ENCODE measurements around the gene ICA1. TPM values are rescaled to one million over a fixed set of nuclear protein-coding genes. Genes with fewer than 3 reads are reported as not detected.

The ICA1 gene
- total and polyA plus RNA-seq, 2 experiments from 2014 or later = 45.2 to 83.7 TPM

- peak; percentile 51 for ATAC-seq
- Histone ChIP-seq H3K27ac (ENCODE audit: low read depth) (no peak overlapping the region), H3K4me3 (no peak overlapping the region), H3K4me1 (ENCODE audit: insufficient read depth) (peaks cover 24% of the 10 kb centered on the region), H2AFZ (no peak overlapping the region), H3K27me3 (ENCODE audit: insufficient read depth) (no peaks in the 10 kb centered on the region), H3K36me3 (ENCODE audit: insufficient read depth) (no peaks in the 10 kb centered on the region), H3K79me2 (replicated peaks; ENCODE audit: insufficient read depth) (no peaks in the 10 kb centered on the region), H3F3A (replicated peaks; ENCODE audit: low read depth) (no peaks in the 10 kb centered on the region), H3K4me2 (no peak overlapping the region), H3K9me2 (ENCODE audit: insufficient read depth) (no peaks in the 10 kb centered on the region), H4K20me1 (replicated peaks; ENCODE audit: insufficient read depth) (no peaks in the 10 kb centered on the region)
- Mint-ChIP-seq H3K27me3 (ENCODE audit: insufficient read depth, low read depth, poor library complexity) (no peaks in the 10 kb centered on the region), H3K27ac (no peak overlapping the region), H3K36me3 (ENCODE audit: low read depth) (0 out of 3 replicates have a peak, but pooled peaks cover 4% of the 10 kb centered on the region), H3K4me1 (peaks cover 28% of the 10 kb centered on the region), H3K4me3 (no peak overlapping the region), H3K9me3 (no peaks in the 10 kb centered on the region)
- TF ChIP-seq, protein P1, sequence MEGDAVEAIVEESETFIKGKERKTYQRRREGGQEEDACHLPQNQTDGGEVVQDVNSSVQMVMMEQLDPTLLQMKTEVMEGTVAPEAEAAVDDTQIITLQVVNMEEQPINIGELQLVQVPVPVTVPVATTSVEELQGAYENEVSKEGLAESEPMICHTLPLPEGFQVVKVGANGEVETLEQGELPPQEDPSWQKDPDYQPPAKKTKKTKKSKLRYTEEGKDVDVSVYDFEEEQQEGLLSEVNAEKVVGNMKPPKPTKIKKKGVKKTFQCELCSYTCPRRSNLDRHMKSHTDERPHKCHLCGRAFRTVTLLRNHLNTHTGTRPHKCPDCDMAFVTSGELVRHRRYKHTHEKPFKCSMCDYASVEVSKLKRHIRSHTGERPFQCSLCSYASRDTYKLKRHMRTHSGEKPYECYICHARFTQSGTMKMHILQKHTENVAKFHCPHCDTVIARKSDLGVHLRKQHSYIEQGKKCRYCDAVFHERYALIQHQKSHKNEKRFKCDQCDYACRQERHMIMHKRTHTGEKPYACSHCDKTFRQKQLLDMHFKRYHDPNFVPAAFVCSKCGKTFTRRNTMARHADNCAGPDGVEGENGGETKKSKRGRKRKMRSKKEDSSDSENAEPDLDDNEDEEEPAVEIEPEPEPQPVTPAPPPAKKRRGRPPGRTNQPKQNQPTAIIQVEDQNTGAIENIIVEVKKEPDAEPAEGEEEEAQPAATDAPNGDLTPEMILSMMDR (conservative IDR thresholded peaks at IDR 0.05; ENCODE audit: low read depth in 2 of 2) = no peak
- TF ChIP-seq POLR2AphosphoS5 (IDR thresholded peaks at IDR 0.05; ENCODE audit: low read depth) = no peak
- no peak for TF ChIP-seq JUNB (IDR thresholded peaks at IDR 0.05; ENCODE audit: unreplicated experiment)
- TF ChIP-seq ZNF114 (CRISPR knock-in tag; IDR thresholded peaks at IDR 0.05) = no peak
- no peak for DNase-seq (ENCODE audit: low spot score)
Observed at GRCh38 chr7:8085420-8085819, 176.5 kb downstream of the ICA1 start.

- Histone ChIP-seq H3K9me2 (ENCODE audit: insufficient read depth) (no peaks in the 10 kb centered on the region), H3K79me2 (replicated peaks; ENCODE audit: insufficient read depth) (no peaks in the 10 kb centered on the region), H3K36me3 (ENCODE audit: insufficient read depth) (no peaks in the 10 kb centered on the region), H3K4me1 (ENCODE audit: insufficient read depth) (peaks cover 24% of the 10 kb centered on the region), H3K4me3 (no peak overlapping the region), H3F3A (replicated peaks; ENCODE audit: low read depth) (no peaks in the 10 kb centered on the region), H3K4me2 (no peak overlapping the region), H3K27ac (ENCODE audit: low read depth) (no peak overlapping the region), H3K27me3 (ENCODE audit: insufficient read depth) (no peaks in the 10 kb centered on the region), H4K20me1 (replicated peaks; ENCODE audit: insufficient read depth) (no peaks in the 10 kb centered on the region), H2AFZ (no peak overlapping the region)
- ATAC-seq (peak; percentile 52; the same call in 2 of the 3 replicates), DNase-seq (ENCODE audit: low spot score) (peak; percentile 26)
- 0 out of 3 replicates have a peak, but pooled peaks cover 4% of the 10 kb centered on the region for H3K36me3 Mint-ChIP-seq (ENCODE audit: low read depth)
- H3K4me1 Mint-ChIP-seq = peaks cover 28% of the 10 kb centered on the region
- no peak overlapping the region for H3K4me3 Mint-ChIP-seq
- H3K27me3 Mint-ChIP-seq (ENCODE audit: insufficient read depth, low read depth, poor library complexity) = no peaks in the 10 kb centered on the region
- H3K9me3 Mint-ChIP-seq = no peaks in the 10 kb centered on the region
- no peak overlapping the region; the same call in 1 of the 2 replicates for H3K27ac Mint-ChIP-seq
- no peak for TF ChIP-seq NANOG (IDR thresholded peaks at IDR 0.05; ENCODE audit: borderline replicate concordance)
- TF ChIP-seq ZNF114 (CRISPR knock-in tag; IDR thresholded peaks at IDR 0.05) = no peak
- TF ChIP-seq, protein P2, sequence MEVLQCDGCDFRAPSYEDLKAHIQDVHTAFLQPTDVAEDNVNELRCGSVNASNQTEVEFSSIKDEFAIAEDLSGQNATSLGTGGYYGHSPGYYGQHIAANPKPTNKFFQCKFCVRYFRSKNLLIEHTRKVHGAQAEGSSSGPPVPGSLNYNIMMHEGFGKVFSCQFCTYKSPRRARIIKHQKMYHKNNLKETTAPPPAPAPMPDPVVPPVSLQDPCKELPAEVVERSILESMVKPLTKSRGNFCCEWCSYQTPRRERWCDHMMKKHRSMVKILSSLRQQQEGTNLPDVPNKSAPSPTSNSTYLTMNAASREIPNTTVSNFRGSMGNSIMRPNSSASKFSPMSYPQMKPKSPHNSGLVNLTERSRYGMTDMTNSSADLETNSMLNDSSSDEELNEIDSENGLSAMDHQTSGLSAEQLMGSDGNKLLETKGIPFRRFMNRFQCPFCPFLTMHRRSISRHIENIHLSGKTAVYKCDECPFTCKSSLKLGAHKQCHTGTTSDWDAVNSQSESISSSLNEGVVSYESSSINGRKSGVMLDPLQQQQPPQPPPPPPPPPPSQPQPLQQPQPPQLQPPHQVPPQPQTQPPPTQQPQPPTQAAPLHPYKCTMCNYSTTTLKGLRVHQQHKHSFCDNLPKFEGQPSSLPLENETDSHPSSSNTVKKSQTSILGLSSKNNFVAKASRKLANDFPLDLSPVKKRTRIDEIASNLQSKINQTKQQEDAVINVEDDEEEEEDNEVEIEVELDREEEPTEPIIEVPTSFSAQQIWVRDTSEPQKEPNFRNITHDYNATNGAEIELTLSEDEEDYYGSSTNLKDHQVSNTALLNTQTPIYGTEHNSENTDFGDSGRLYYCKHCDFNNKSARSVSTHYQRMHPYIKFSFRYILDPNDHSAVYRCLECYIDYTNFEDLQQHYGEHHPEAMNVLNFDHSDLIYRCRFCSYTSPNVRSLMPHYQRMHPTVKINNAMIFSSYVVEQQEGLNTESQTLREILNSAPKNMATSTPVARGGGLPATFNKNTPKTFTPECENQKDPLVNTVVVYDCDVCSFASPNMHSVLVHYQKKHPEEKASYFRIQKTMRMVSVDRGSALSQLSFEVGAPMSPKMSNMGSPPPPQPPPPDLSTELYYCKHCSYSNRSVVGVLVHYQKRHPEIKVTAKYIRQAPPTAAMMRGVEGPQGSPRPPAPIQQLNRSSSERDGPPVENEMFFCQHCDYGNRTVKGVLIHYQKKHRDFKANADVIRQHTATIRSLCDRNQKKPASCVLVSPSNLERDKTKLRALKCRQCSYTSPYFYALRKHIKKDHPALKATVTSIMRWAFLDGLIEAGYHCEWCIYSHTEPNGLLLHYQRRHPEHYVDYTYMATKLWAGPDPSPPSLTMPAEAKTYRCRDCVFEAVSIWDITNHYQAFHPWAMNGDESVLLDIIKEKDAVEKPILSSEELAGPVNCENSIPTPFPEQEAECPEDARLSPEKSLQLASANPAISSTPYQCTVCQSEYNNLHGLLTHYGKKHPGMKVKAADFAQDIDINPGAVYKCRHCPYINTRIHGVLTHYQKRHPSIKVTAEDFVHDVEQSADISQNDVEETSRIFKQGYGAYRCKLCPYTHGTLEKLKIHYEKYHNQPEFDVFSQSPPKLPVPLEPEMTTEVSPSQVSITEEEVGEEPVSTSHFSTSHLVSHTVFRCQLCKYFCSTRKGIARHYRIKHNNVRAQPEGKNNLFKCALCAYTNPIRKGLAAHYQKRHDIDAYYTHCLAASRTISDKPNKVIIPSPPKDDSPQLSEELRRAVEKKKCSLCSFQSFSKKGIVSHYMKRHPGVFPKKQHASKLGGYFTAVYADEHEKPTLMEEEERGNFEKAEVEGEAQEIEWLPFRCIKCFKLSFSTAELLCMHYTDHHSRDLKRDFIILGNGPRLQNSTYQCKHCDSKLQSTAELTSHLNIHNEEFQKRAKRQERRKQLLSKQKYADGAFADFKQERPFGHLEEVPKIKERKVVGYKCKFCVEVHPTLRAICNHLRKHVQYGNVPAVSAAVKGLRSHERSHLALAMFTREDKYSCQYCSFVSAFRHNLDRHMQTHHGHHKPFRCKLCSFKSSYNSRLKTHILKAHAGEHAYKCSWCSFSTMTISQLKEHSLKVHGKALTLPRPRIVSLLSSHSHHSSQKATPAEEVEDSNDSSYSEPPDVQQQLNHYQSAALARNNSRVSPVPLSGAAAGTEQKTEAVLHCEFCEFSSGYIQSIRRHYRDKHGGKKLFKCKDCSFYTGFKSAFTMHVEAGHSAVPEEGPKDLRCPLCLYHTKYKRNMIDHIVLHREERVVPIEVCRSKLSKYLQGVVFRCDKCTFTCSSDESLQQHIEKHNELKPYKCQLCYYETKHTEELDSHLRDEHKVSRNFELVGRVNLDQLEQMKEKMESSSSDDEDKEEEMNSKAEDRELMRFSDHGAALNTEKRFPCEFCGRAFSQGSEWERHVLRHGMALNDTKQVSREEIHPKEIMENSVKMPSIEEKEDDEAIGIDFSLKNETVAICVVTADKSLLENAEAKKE (CRISPR knock-in tag; IDR thresholded peaks at IDR 0.05) = no peak
- no peak for TF ChIP-seq STAT1 (IDR thresholded peaks at IDR 0.05; ENCODE audit: unreplicated experiment)
- TF ChIP-seq, protein P3, sequence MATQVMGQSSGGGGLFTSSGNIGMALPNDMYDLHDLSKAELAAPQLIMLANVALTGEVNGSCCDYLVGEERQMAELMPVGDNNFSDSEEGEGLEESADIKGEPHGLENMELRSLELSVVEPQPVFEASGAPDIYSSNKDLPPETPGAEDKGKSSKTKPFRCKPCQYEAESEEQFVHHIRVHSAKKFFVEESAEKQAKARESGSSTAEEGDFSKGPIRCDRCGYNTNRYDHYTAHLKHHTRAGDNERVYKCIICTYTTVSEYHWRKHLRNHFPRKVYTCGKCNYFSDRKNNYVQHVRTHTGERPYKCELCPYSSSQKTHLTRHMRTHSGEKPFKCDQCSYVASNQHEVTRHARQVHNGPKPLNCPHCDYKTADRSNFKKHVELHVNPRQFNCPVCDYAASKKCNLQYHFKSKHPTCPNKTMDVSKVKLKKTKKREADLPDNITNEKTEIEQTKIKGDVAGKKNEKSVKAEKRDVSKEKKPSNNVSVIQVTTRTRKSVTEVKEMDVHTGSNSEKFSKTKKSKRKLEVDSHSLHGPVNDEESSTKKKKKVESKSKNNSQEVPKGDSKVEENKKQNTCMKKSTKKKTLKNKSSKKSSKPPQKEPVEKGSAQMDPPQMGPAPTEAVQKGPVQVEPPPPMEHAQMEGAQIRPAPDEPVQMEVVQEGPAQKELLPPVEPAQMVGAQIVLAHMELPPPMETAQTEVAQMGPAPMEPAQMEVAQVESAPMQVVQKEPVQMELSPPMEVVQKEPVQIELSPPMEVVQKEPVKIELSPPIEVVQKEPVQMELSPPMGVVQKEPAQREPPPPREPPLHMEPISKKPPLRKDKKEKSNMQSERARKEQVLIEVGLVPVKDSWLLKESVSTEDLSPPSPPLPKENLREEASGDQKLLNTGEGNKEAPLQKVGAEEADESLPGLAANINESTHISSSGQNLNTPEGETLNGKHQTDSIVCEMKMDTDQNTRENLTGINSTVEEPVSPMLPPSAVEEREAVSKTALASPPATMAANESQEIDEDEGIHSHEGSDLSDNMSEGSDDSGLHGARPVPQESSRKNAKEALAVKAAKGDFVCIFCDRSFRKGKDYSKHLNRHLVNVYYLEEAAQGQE (IDR thresholded peaks at IDR 0.05; ENCODE audit: unreplicated experiment) = no peak
- no peak for TF ChIP-seq POLR2AphosphoS5 (IDR thresholded peaks at IDR 0.05; ENCODE audit: low read depth)
- TF ChIP-seq JUNB (IDR thresholded peaks at IDR 0.05; ENCODE audit: unreplicated experiment) = no peak
Observed at GRCh38 chr7:8084836-8085235, 177.1 kb downstream of the ICA1 start.
